ENCODE results near the gene LUZP1.

LUZP1 gene

GRCh38 chr1:23150125-23150524, 18.5 kb downstream of the LUZP1 start (continued):
- TF ChIP-seq PRDM1 (tag by site-specific recombination; IDR thresholded peaks at IDR 0.05) (peak; percentile 67), ZNF221 (tag by site-specific recombination; IDR thresholded peaks at IDR 0.05; ENCODE audit: borderline replicate concordance) (no peak), ZNF692 (tag by site-specific recombination; IDR thresholded peaks at IDR 0.05) (no peak), ZNF174 (tag by site-specific recombination; IDR thresholded peaks at IDR 0.05) (no peak), ZNF571 (tag by site-specific recombination; IDR thresholded peaks at IDR 0.05) (no peak), SCRT2 (tag by site-specific recombination; IDR thresholded peaks at IDR 0.05) (no peak), ZNF777 (tag by site-specific recombination; IDR thresholded peaks at IDR 0.05; ENCODE audit: borderline replicate concordance) (no peak), ZNF610 (tag by site-specific recombination; IDR thresholded peaks at IDR 0.05; ENCODE audit: borderline replicate concordance) (no peak), ZNF473 (tag by site-specific recombination; IDR thresholded peaks at IDR 0.05) (no peak), SCRT1 (tag by site-specific recombination; IDR thresholded peaks at IDR 0.05; ENCODE audit: borderline replicate concordance) (no peak), GFI1B (tag by site-specific recombination; IDR thresholded peaks at IDR 0.05) (no peak), ZSCAN23 (tag by site-specific recombination; IDR thresholded peaks at IDR 0.05) (no peak), ZNF280D (tag by site-specific recombination; IDR thresholded peaks at IDR 0.05) (no peak), ZNF76 (tag by site-specific recombination; IDR thresholded peaks at IDR 0.05; ENCODE audit: borderline replicate concordance, low read depth) (no peak), ZNF548 (tag by site-specific recombination; IDR thresholded peaks at IDR 0.05) (no peak), ZNF146 (tag by site-specific recombination; IDR thresholded peaks at IDR 0.05) (no peak)
- TF ChIP-seq, protein P1, sequence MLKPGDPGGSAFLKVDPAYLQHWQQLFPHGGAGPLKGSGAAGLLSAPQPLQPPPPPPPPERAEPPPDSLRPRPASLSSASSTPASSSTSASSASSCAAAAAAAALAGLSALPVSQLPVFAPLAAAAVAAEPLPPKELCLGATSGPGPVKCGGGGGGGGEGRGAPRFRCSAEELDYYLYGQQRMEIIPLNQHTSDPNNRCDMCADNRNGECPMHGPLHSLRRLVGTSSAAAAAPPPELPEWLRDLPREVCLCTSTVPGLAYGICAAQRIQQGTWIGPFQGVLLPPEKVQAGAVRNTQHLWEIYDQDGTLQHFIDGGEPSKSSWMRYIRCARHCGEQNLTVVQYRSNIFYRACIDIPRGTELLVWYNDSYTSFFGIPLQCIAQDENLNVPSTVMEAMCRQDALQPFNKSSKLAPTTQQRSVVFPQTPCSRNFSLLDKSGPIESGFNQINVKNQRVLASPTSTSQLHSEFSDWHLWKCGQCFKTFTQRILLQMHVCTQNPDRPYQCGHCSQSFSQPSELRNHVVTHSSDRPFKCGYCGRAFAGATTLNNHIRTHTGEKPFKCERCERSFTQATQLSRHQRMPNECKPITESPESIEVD (tag by site-specific recombination; IDR thresholded peaks at IDR 0.05), result peak; percentile 32; the same call in 1 of the 2 replicates
- TF ChIP-seq, protein P2, sequence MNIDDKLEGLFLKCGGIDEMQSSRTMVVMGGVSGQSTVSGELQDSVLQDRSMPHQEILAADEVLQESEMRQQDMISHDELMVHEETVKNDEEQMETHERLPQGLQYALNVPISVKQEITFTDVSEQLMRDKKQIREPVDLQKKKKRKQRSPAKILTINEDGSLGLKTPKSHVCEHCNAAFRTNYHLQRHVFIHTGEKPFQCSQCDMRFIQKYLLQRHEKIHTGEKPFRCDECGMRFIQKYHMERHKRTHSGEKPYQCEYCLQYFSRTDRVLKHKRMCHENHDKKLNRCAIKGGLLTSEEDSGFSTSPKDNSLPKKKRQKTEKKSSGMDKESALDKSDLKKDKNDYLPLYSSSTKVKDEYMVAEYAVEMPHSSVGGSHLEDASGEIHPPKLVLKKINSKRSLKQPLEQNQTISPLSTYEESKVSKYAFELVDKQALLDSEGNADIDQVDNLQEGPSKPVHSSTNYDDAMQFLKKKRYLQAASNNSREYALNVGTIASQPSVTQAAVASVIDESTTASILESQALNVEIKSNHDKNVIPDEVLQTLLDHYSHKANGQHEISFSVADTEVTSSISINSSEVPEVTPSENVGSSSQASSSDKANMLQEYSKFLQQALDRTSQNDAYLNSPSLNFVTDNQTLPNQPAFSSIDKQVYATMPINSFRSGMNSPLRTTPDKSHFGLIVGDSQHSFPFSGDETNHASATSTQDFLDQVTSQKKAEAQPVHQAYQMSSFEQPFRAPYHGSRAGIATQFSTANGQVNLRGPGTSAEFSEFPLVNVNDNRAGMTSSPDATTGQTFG (tag by site-specific recombination; IDR thresholded peaks at IDR 0.05; ENCODE audit: borderline replicate concordance), result no peak
- TF ChIP-seq, protein P3, sequence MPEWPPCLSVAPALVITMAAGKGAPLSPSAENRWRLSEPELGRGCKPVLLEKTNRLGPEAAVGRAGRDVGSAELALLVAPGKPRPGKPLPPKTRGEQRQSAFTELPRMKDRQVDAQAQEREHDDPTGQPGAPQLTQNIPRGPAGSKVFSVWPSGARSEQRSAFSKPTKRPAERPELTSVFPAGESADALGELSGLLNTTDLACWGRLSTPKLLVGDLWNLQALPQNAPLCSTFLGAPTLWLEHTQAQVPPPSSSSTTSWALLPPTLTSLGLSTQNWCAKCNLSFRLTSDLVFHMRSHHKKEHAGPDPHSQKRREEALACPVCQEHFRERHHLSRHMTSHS (tag by site-specific recombination; IDR thresholded peaks at IDR 0.05), result no peak
